Measurements from ENCODE around the gene ZNF80.
"Not testable (repeated sequence)": the region's sequence is repeated elsewhere in the genome, so short reads cannot be mapped to it uniquely, and the experiment has no call there.

ZNF80 gene

GRCh38 chr3:114241262-114241661, 3.9 kb upstream of the ZNF80 start:
- H3K27me3 ChIP-seq (ENCODE audit: insufficient read depth, low read depth, severe bottlenecking): peaks cover 4% of the 10 kb centered on the region
- no peak overlapping the region for H3K4me3 ChIP-seq (ENCODE audit: low read depth, low read length)
- DNase-seq: no peak
- no peaks in the 10 kb centered on the region for H3K36me3 ChIP-seq
- no peak for TF ChIP-seq CTCF (IDR thresholded peaks at IDR 0.05; ENCODE audit: low read depth, low read length)
- no peak overlapping the region for H3K27ac ChIP-seq
- no peaks in the 10 kb centered on the region for H3K9me3 ChIP-seq (ENCODE audit: severe bottlenecking)

GRCh38 chr3:114238146-114238785, 888 bp upstream of the ZNF80 start:
- H3K4me3 ChIP-seq (ENCODE audit: low read depth, low read length); H3K27ac ChIP-seq; H3K36me3 ChIP-seq; H3K9me3 ChIP-seq (ENCODE audit: severe bottlenecking); DNase-seq; H3K27me3 ChIP-seq (ENCODE audit: insufficient read depth, low read depth, severe bottlenecking): not testable (repeated sequence)

GRCh38 chr3:114235431-114235830, 1.9 kb downstream of the ZNF80 start:
- DNase-seq: no peak
- no peak overlapping the region for H3K4me3 ChIP-seq (ENCODE audit: low read depth, low read length)
- H3K27me3 ChIP-seq (ENCODE audit: insufficient read depth, low read depth, severe bottlenecking): peaks cover 7% of the 10 kb centered on the region
- no peak overlapping the region for H3K27ac ChIP-seq
- no peaks in the 10 kb centered on the region for H3K36me3 ChIP-seq
- TF ChIP-seq CTCF (IDR thresholded peaks at IDR 0.05; ENCODE audit: low read depth, low read length): no peak
- H3K9me3 ChIP-seq (ENCODE audit: severe bottlenecking): no peaks in the 10 kb centered on the region

- H3K27me3 ChIP-seq (ENCODE audit: insufficient read depth, low read depth, severe bottlenecking): peaks cover 4% of the 10 kb centered on the region
- no peaks in the 10 kb centered on the region for H3K9me3 ChIP-seq (ENCODE audit: severe bottlenecking)
- no peak for DNase-seq
- no peak for TF ChIP-seq CTCF (IDR thresholded peaks at IDR 0.05; ENCODE audit: low read depth, low read length)
- H3K36me3 ChIP-seq: no peaks in the 10 kb centered on the region
- H3K4me3 ChIP-seq (ENCODE audit: low read depth, low read length): no peak overlapping the region
- H3K27ac ChIP-seq: no peak overlapping the region
Measured at GRCh38 chr3:114234745-114235144, 2.6 kb downstream of the ZNF80 start.

GRCh38 chr3:114231616-114232015, 5.8 kb downstream of the ZNF80 start:
- Histone ChIP-seq H3K4me3 (ENCODE audit: low read depth, low read length) (no peak overlapping the region), H3K27me3 (ENCODE audit: insufficient read depth, low read depth, severe bottlenecking) (peaks cover 5% of the 10 kb centered on the region), H3K27ac (no peak overlapping the region), H3K36me3 (no peaks in the 10 kb centered on the region), H3K9me3 (ENCODE audit: severe bottlenecking) (no peaks in the 10 kb centered on the region)
- TF ChIP-seq CTCF (IDR thresholded peaks at IDR 0.05; ENCODE audit: low read depth, low read length): no peak
- no peak for DNase-seq

GRCh38 chr3:114227076-114227475, 10.3 kb downstream of the ZNF80 start:
- peaks cover 2% of the 10 kb centered on the region for H3K27me3 ChIP-seq (ENCODE audit: insufficient read depth, low read depth, severe bottlenecking)
- H3K27ac ChIP-seq: no peak overlapping the region
- no peak for DNase-seq
- H3K9me3 ChIP-seq (ENCODE audit: severe bottlenecking): peaks cover 4% of the 10 kb centered on the region
- H3K4me3 ChIP-seq (ENCODE audit: low read depth, low read length): no peak overlapping the region
- no peaks in the 10 kb centered on the region for H3K36me3 ChIP-seq
- no peak for TF ChIP-seq CTCF (IDR thresholded peaks at IDR 0.05; ENCODE audit: low read depth, low read length)

Data from WERI-Rb-1 (cell line).